Cardiac septum (tissue), 1 donor: Measurements from ENCODE around the gene KIN. TPM values are rescaled to one million over a fixed set of nuclear protein-coding genes. Genes with fewer than 3 reads are reported as not detected.

ENCODE experiments used
- DNase-seq: peaks from one replicate; pipeline ENCODE4 v3.0.0-alpha.2; 2020; ENCODE audit warnings: low spot score
- intact Hi-C: fragments of 100-400 bp; cut with DNase I; formaldehyde crosslinking; loops from one replicate; pipeline ENCODE4 v1.14.0; 2022
- total RNA-seq: library from RNA; stranded (reverse); fragmentation: NEBNext Ultra II Directional; extraction: Animal tissue kit (Norgen Biotek cat#: 25700); gene quantifications from one replicate; pipeline ENCODE4 v1.2.1, GENCODE V29; 2021
- donor health status: DM: no; HTN: no; CAD: no.

KIN gene
- total RNA-seq, 1 donor from 2014 or later: 7.5 TPM

DNA sequence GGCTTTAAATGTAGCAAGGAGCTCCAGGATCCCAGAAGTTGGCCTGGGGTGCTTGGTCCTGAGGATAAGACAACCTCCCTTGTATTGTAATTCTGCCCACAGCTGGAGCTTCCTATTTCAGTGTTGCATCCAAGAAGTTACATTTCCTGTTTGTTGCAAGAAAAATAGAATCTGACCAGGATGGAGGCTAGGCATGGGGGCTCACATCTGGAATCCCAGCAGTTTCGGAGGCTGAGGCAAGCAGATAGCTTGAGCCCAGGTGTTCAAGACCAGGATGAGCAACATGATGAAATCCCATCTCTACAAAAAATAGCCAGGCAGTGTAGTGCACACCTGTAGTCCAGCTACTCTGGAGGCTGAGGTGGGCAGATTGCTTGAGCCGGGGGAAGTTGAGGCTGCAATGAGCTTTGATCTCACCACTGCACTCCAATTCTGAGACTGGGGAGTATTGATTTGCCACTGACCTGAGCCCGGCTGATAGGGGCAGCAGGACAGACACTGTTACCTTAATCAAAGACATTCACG is 85.4 kb downstream of the KIN start:
- intact Hi-C loops: no loop called here
- DNase-seq: no peak

DNA sequence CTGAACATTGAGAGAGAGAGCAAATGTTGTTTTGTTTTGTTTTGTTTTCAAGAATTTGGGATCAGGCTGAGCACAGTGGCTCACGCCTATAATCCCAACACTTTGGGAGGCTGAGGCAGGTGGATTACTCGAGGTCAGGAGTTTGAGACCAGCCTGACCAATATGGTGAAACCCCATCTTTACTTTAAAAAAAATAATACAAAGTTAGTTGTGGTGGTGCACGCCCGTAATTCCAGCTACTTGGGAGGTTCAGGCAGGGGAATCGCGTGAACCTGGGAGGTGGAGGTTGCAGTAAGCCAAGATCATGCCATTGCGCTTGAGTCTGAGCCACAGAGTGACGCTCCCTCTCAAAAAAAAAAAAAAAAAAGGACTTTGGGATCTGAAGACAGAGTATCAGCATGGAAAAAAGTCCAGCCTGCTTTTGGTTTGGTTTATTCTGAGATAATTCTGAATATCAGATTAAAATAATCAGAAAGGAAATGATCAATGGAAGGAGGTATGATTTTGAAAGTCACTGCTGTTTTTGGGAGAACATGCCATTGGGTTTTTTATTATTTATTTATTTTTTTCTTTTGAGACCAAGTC is 86.5 kb downstream of the KIN start:
- intact Hi-C loops: no loop called here

More for the DNA sequence above, 86.5 kb downstream of the KIN start:
- no peak for DNase-seq

Other genes starting within 250 kb of the KIN start
- gene ITIH5, start 121.0 kb downstream of the KIN start, total RNA-seq: 8.4 TPM
- gene ITIH2, start 84.7 kb downstream of the KIN start, total RNA-seq: not detected
- gene ATP5F1C, start 184 bp upstream of the KIN start, total RNA-seq: 570 TPM
- 12.4 TPM for gene TAF3, start 30.5 kb upstream of the KIN start, total RNA-seq